Measurements from ENCODE around the gene PPP1R3A.

PPP1R3A gene

GRCh38 chr7:113918946-113919345 lies at the start of gene PPP1R3A:
Gene PPP1R3A, minus strand, starts transcription at chr7:113919009. Its CDS starts 13 bp downstream, at chr7:113918996.
- no peak within 1 kb of the TSS for H3K9ac ChIP-seq
- H3K4me3 ChIP-seq (ENCODE audit: low read depth, low read length): no peak within 1 kb of the TSS
- no peaks in the 10 kb centered on the region for H3K27me3 ChIP-seq (ENCODE audit: control insufficient read depth, insufficient read depth, low read length)

GRCh38 chr7:113963356-113963755 lies 44.5 kb upstream of the PPP1R3A start:
- Histone ChIP-seq H3K4me2 (ENCODE audit: low read length) (no peak overlapping the region), H2AFZ (no peak overlapping the region), H3K9me3 (ENCODE audit: control insufficient read depth, low read length) (no peaks in the 10 kb centered on the region), H3K36me3 (ENCODE audit: control insufficient read depth, insufficient read depth, low read length) (no peaks in the 10 kb centered on the region), H3K4me1 (no peaks in the 10 kb centered on the region), H3K27ac (no peak overlapping the region), H3K27me3 (ENCODE audit: control insufficient read depth, insufficient read depth, low read length) (no peaks in the 10 kb centered on the region), H3K79me2 (no peaks in the 10 kb centered on the region), H3K4me3 (ENCODE audit: low read depth, low read length) (no peak overlapping the region), H3K9ac (no peak overlapping the region)
- no peak for TF ChIP-seq CTCF (IDR thresholded peaks at IDR 0.05)

More at GRCh38 chr7:113918946-113919345, at the start of gene PPP1R3A:
- Histone ChIP-seq H3K4me1 (no peaks in the 10 kb centered on the region), H2AFZ (no peak within 1 kb of the TSS), H3K27ac (no peak within 1 kb of the TSS), H3K9me3 (ENCODE audit: control insufficient read depth, low read length) (no peaks in the 10 kb centered on the region), H3K4me2 (ENCODE audit: low read length) (no peak within 1 kb of the TSS), H3K79me2 (no peaks in the 10 kb centered on the region), H3K36me3 (ENCODE audit: control insufficient read depth, insufficient read depth, low read length) (no peaks in the 10 kb centered on the region)
- TF ChIP-seq CTCF (IDR thresholded peaks at IDR 0.05): no peak

- Histone ChIP-seq H3K9me3 (ENCODE audit: control insufficient read depth, low read length) (no peaks in the 10 kb centered on the region), H3K9ac (no peak overlapping the region), H3K79me2 (no peaks in the 10 kb centered on the region), H3K27ac (no peak overlapping the region), H2AFZ (no peak overlapping the region), H3K27me3 (ENCODE audit: control insufficient read depth, insufficient read depth, low read length) (no peaks in the 10 kb centered on the region), H3K4me1 (no peaks in the 10 kb centered on the region), H3K36me3 (ENCODE audit: control insufficient read depth, insufficient read depth, low read length) (no peaks in the 10 kb centered on the region), H3K4me2 (ENCODE audit: low read length) (no peak overlapping the region), H3K4me3 (ENCODE audit: low read depth, low read length) (no peak overlapping the region)
- TF ChIP-seq CTCF (IDR thresholded peaks at IDR 0.05): no peak
Observed at GRCh38 chr7:113959910-113960309, 41.1 kb upstream of the PPP1R3A start.

- Histone ChIP-seq H3K4me3 (ENCODE audit: low read depth, low read length) (no peak overlapping the region), H3K36me3 (ENCODE audit: control insufficient read depth, insufficient read depth, low read length) (no peaks in the 10 kb centered on the region), H3K27me3 (ENCODE audit: control insufficient read depth, insufficient read depth, low read length) (no peaks in the 10 kb centered on the region), H3K9me3 (ENCODE audit: control insufficient read depth, low read length) (no peaks in the 10 kb centered on the region), H3K79me2 (no peaks in the 10 kb centered on the region), H2AFZ (no peak overlapping the region), H3K27ac (no peak overlapping the region), H3K9ac (no peak overlapping the region), H3K4me1 (no peaks in the 10 kb centered on the region), H3K4me2 (ENCODE audit: low read length) (no peak overlapping the region)
- no peak for TF ChIP-seq CTCF (IDR thresholded peaks at IDR 0.05)
Observed at GRCh38 chr7:113955157-113955556, 36.3 kb upstream of the PPP1R3A start.

GRCh38 chr7:113953553-113953952 lies 34.7 kb upstream of the PPP1R3A start:
- no peaks in the 10 kb centered on the region for H3K9me3 ChIP-seq (ENCODE audit: control insufficient read depth, low read length)
- H3K79me2 ChIP-seq: no peaks in the 10 kb centered on the region

More at GRCh38 chr7:113953553-113953952, 34.7 kb upstream of the PPP1R3A start:
- Histone ChIP-seq H3K4me3 (ENCODE audit: low read depth, low read length) (no peak overlapping the region), H3K4me1 (no peaks in the 10 kb centered on the region), H2AFZ (no peak overlapping the region), H3K9ac (no peak overlapping the region), H3K36me3 (ENCODE audit: control insufficient read depth, insufficient read depth, low read length) (no peaks in the 10 kb centered on the region), H3K4me2 (ENCODE audit: low read length) (no peak overlapping the region), H3K27ac (no peak overlapping the region), H3K27me3 (ENCODE audit: control insufficient read depth, insufficient read depth, low read length) (no peaks in the 10 kb centered on the region)
- no peak for TF ChIP-seq CTCF (IDR thresholded peaks at IDR 0.05)

All from parathyroid adenoma (tissue), 2 donors.